ENCODE results near the gene DCANP1.
A peak's percentile ranks its signal among the peaks of the same experiment; 100 is the strongest.

DCANP1 gene

GRCh38 chr5:135478938-135479337 lies 31.8 kb upstream of the DCANP1 start:
- peak; percentile 42 to 71 for DNase-seq

DNA sequence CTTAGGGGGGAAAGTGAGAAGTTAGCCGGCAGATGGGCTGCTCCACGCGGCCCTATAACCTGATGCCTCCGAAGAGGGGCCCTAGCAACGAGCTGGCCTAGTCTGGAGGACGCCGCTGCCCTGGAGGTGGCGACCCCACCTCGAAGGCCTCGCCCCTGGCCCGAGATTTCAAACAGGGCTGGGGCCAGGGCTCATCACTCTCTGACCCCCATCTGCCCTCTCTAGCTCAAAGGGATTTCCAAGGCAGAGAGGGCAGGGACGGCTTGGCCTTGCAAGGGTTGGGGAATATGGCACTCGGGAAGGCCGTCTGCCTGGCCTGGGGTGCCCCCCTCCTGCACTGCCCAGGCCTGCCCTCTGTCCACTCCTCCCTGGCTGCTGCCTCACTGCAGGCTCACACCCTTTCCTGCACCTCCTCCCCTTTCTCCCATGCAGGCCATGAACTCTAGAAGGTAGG lies 30.5 kb upstream of the DCANP1 start:
- no peak for DNase-seq

DNA sequence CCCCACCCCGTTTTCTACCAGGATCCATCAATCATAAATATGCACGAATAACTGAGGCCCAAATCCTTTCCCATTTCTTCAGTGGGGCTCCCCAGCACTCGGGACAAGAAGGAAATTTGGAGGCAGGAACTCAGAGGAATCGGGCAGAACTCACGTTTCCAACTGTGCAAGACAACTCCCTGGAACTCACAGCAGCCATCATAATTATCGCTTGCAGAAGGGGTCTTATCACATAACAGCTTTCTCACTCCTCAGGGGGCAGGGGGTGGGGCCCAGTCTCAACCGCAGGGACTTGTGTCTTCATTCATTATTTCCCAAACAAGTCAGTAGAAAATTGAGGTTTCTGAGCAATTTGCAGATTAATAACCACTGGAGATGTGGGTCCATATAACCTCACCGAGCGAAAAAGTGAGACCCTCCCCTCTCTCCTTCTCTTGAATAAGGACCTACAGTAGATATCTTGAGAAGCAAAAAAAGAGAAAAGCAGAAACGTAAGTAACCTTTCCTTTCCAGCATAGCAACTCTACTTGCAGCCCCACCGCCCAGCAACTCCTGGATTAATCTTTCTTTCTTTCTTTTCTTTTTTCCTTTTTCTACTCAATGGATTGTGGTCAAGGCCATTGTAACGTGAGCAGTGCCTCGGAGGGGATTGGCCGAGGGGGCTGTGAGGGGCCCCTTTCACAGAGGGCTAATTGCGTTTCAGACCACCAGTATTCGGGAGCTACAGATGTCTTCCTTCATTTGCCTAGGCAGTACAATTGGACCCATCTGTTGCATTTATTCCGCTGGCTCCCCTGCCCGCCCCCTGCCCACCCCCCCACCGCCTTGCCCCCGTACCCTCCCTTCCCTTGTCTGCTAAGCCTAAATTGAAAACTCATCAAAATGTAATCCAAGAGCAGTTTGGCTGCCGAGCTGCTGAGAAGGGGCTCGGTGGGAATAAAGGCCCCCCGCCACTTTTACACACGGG lies 29.8 kb upstream of the DCANP1 start:
- peak; percentile 66 to 86 for DNase-seq

DNA sequence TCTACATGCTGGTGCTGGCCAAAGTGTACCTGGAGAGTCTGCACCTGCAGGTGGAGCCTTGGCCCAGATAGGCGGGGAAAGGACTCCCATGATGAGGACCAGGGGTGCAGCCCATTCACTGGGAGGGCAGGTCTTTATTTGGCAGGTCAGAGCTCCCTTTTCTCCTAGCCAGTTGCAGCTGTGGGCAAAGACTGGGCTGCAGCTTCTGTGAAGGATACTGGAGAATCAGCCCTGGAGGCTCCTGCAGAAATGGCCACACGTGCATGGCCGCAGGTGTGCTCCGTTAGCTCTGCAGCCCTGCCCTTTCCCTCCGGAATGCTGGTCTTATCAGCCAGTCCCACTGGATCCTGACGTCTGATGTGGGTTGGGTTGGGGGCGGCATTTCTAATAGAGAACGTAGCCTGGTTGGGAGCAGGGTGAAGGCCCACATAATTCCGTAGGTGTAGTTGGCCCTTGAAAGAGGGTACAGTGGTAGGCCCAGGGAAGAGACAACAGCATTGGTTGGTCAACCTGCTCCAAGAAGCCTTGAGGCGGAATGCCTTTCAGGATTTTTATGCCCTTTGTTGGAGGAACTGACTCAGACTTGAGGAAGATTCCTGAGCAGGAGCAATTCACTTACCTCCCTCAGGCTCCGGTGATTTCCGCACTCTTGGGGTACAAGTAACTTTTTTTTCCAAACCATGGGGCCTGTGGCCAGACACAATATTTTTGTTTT lies 27.0 kb upstream of the DCANP1 start:
- DNase-seq: no peak

DNA sequence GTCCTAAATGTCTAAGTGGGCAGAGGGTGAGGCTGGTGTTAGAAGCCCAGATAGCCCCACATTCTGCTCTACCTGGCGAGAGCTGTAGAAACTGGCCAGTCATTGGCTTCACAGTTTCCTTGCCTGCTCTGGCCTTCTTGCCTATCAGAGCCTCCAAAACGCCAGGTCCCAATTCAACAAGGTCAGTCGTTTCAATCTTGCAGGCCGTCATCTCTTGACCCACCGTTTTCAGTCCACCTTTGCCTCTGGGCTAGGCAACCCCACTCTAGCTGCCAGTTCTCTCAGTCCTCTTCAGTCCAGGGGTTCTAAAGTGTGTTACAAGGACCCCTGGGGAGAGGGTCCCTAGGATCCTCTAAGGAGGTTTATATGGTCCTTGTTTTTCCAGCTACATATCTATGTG lies 25.0 kb upstream of the DCANP1 start:
- DNase-seq: no peak

DNA sequence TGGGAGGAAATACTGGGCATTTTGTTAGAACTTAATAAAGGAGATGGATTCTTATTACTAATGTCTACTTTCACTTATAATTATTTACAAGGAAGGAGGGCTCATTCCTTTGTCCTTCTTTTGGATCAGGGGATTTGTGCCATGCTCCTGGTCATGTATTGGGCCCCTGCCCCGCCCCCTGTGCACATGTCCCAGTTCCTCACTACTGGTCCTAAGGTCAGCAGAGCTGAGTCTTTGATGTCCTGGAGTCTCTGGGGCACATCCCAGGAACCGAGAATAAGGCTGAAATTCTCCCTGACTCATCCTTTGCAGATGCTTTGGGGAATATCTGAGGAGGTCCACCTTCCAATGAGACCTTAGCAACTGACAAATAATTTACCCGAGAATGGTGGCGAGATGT lies 24.6 kb upstream of the DCANP1 start:
- DNase-seq: no peak

GRCh38 chr5:135469911-135470310 lies 22.8 kb upstream of the DCANP1 start:
- DNase-seq: no peak

DNA sequence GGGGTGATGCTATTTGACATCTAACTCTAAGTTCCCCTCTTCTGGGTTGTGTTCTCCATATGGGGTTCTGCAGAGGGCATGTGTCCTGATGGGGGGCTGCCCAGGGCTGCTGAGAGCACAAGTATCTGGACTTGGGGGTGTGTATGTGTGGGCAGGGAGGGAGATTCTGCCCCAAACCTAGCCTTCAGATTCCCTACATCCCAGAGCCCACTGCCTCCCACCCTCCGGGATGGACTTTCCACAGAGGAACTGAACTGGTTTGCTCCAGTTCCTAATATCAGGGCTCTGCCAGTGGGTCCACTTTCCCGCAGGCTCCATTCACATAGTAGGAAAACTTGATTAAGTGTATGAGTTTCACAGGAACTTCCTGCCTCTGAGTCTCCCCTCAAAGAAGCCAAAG lies 21.4 kb upstream of the DCANP1 start:
- DNase-seq: no peak

- peak; percentile 21 to 81 for DNase-seq
Measured at GRCh38 chr5:135467871-135468485, 20.8 kb upstream of the DCANP1 start.

- DNase-seq: no peak
Measured at GRCh38 chr5:135467051-135467625, 20.0 kb upstream of the DCANP1 start.

- DNase-seq: peak; percentile 65 to 80
Measured at GRCh38 chr5:135466178-135467050, 19.3 kb upstream of the DCANP1 start.

GRCh38 chr5:135465391-135466122 lies 18.4 kb upstream of the DCANP1 start:
- DNase-seq: no peak

DNA sequence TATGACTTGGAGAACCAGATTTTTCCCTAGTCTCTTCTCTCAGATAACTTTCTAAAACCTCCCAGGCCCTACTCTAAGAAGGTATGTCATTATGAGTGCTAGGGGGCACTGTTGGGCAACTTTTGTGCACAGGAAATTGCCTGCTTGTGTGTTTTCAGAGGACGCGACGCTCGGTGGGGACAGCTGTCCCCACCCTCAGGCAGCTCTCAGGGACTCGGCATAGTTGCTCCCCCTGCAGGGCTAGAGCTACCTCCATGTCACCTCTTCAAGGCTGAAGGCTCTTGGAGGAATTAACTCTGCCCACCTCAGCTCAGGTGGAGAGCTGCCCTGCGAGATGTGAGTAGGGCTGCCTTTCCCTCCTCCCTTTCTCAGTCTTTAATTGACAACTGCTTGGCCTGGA lies 15.2 kb upstream of the DCANP1 start:
- DNase-seq: peak; percentile 94 to 96

DNA sequence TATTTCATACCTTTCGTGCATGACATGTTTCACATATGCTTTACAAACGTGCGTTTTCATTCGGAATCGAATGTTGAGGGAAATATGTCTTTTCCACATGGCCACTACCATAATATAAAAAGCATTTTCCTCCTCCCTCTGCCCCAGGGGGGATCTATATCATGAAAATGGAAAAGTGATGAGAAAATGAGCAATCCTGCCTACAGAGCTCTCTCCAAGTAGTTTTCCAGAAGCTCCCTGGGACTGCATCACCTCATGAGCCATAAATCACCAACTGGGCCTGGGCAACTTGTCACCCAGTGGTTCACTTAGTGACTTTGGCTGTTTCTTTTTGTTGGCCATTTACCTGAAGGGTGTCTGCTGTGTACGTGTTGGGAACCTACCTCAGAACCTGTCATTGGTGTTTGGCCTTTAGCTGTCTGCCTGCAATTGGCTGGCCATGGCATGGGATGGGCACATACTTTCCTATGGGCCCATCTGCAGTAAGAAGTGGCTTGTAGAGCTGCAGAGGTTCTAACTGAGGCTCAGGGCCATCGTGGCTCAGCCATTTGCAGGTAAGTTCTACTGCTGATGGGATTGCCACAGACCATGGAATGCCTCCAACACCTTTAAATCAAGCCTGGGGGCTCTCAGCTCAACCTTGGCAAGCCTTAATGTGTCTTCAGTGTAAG lies 14.5 kb upstream of the DCANP1 start:
- no peak for DNase-seq

- no peak for DNase-seq
Measured at GRCh38 chr5:135460246-135461033, 13.3 kb upstream of the DCANP1 start.

- DNase-seq: no peak
Measured at GRCh38 chr5:135458921-135459331, 11.8 kb upstream of the DCANP1 start.

- no peak for DNase-seq
Measured at GRCh38 chr5:135458356-135458755, 11.2 kb upstream of the DCANP1 start.

GRCh38 chr5:135457424-135458071 lies 10.4 kb upstream of the DCANP1 start:
- peak; percentile 40 to 70 for DNase-seq
